Measurements from ENCODE around the gene NUTF2.
A peak's percentile ranks its signal among the peaks of the same experiment; 100 is the strongest.
"Not testable (repeated sequence)": the region's sequence is repeated elsewhere in the genome, so short reads cannot be mapped to it uniquely, and the experiment has no call there.

Gene NUTF2

DNA sequence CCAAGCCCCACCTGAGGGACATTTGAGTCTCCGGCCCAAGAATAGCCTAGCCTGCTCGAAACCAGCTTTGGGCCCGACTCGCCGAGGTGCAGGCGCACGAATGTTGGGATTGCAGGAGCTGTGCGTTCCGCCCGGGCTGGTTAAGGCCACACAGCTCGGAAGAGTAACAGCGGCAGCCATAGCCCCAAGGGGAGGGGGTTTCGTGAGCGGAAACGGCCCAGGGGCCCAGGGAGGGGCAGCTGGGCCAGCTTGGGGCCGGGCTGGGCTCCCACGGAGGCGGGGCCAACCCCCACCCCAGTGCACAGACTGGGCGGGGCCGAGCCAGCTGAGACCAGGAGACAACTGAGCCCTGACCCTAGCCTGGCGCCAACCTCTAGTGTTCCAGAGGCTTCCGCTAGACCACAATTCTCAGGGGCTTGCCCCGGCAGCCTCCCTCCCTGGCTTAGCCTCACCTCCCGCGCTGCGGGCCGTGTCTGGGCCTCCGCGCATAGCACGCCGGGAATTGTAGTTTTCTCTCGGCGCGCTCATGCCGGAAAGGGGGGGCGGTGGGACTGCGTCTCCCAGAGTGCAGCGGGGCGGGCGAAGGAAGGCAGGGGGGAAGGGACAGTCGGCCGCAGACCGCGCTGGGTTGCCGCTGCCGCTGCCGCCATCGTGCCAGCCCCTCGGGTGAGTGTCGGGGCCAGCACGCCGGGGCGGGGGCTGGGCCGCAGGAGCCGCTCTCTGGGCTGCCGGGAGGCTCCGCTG, at the start of gene NUTF2:
NUTF2 (plus strand) TSS at position 614 of the 744 bp plus-strand sequence. CDS start 18,198 bp downstream, outside the sequence.
- peak; percentile 66 for DNase-seq

DNA sequence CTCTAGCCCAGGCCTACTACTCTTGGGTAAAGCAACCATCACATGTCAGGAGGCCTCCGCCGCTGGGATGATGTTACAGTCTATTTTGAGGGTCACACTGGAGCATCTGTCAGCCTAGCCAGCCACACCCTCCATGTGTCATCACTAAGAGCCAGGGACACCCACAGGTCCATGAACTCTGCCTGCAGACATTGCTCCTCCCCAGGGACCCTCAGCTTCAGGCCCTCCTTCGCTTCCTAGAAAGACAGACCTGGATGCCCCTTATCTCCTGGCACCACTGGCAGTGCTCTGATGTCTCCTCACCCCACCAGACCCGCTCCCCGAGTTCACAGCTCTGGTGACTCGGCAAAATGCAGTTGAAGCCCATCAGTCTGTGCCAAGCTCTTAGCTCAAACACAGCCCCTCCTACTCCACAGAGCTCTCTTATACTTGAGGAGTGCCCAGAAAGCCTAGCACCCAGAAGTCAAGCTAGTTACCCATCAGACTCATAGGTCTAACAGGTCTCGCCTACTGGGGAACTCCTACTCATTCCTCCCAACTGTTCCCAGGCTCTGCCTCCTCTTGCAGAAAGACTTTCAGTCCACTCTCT, 46.3 kb upstream of the NUTF2 start:
- DNase-seq, result no peak

DNA sequence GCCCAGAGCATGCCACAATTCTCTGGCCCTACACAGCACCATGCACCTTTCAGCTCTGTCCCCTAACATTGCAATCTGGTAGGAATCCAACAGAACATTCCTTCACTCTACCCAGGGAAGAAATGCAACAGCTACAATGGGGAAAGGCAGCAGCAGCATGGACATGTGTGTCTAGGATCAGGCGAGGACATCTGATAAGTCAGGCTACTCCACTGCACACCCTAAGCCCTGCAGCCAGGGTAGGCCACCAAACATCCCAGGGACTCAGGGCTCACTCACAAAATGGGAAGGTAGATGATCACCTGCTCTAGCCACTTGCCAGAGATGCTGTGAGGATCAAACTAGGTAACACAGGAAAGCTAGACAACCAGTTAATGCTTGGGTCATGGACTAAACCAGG, 45.5 kb upstream of the NUTF2 start:
- DNase-seq, result no peak

DNA sequence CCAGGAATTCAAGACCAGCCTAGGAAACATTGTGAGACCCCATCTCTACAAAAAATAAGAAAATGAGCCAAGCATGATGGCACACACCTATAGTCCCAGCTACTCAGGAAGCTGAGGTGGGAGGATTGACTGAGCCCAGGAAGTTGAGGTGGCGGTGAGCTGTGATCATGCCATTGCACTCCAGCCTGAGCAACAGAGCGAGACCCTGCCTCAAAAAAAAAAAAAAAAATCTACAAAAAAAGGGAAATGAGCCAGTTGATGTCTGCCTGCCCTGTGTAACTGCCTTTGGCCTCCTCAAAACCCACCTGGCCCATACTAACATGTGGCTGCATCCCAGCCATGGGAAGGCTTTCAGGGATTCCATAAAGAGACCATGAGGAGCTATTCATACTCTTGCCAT, 44.9 kb upstream of the NUTF2 start:
- no peak for DNase-seq

DNA sequence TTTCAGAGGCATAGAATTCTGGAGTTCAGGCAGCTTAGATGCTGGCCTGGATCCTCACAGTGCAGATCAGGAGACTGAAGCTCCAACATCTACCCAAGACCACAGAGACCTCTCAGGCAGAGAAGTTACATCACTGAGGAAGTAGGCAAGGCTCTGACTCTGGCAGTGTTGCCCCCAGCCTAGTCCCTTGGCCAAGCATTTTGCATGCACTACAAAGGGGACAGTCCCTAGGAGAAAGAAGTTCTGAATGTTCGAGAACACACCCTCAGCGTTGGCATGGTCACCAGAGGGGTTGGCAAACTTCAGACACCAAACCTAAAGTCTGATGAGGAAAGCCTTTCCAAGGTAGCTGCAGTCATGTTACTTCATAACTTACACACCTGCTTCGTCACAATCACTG, 42.8 kb upstream of the NUTF2 start:
- no peak for DNase-seq

DNA sequence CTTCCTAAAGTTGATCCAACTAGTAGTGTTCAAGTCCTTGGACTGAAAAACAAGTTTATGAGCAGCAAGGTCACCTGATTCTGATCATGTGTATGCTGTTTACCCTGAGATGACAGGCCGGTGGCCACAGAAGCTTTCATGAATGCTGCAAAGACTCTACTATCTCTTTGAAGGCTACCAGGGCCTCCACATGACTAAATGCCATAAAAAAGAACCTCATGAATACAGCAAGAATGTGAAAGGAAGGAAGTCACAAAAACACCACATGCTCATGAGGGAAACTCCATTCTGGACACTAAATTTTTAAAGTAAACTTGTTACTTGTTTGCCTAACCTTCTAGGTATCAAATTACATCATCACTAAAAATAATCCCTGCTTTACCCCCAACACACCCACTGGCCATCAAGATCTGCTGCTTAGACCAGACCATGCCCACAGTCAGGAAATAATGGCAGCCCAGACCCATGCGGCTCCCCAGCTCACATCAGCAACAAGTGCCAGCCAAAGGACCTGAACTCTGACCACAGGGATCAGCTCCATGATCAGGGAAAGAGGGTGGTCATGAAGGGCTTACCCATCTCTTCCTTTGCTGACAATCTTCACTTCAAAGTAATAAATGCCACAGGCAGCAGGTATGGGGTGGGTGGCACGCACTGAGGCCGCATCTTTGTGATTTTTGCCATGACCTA, 41.7 kb upstream of the NUTF2 start:
- no peak for DNase-seq

DNA sequence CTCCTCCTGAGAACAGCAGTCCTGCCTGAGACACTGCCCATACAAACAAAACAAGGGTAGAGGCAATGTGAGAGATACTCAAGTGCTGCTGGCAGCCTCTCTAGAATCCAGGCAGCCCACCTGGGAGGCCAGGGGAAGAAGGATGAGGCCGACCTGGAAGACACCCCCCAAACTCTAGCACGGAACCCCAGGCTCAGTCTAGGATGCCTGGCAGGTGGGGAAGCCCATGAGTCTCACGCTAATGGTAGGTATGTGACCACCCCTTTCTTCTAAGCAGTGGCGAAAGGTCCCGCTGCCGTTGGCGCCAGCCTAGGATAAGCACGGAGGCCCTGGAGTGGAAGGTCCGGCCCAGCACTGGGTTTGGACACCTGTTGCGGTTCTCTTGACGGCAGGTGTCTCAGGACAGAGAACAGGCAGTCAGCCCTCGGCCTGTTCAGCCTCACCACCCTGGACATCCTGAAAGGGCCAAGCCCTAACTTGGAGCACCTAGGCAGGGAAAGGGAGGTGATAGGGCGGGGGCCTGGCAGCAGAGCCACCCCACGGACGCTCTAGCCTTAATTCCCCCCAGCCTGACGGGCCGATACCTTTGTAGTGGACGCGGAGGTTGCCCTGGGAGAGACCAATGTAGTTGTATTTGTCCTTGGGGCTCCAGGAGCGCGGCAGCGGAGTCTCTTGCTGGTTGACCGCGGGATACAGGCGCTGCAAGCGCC, 40.9 kb upstream of the NUTF2 start:
- DNase-seq, result no peak

DNA sequence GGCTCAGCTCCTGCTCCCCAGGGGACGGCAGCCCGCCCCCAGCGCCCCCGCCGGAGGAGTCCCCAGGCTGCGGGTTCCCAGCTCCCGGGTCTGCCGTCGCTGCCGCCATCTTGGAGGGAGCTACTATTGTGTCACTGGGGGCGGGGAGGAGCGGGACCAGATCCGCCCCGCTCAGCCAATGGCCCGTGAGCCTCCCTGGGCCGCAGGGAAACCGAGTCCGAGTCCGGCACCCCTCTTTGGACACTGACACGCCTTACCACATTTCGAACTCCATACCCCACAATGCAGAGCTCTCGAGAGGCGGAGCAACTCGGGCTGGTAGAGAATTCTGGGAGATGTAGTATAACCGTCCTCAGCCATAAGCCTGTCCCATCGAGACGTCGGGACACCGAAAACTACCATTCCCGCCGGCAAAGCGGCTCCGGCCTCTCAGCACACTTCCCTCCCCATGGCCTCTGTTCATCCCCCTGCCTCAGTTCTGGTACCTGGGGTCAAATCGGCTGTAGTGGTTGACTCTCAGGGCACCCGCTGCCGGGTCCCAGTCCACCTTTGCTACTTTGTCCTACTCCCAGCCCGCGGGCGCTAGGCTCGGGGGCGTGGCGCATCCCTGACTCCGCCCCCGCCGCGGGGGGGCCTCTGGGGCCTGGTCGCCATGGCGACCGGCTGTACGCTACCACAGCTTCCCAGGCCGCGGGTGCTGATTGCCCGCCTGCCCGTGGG, 40.1 kb upstream of the NUTF2 start, which contains the start of the genes RANBP10 and TSNAXIP1:
RANBP10 (minus strand) TSS at position 133 of the 720 bp plus-strand sequence; CDS start at position 109, 24 bp downstream.
TSNAXIP1 (plus strand) TSS at position 462 of the 720 bp plus-strand sequence. CDS start 261 bp downstream, outside the sequence.
- DNase-seq, result peak; percentile 67

DNA sequence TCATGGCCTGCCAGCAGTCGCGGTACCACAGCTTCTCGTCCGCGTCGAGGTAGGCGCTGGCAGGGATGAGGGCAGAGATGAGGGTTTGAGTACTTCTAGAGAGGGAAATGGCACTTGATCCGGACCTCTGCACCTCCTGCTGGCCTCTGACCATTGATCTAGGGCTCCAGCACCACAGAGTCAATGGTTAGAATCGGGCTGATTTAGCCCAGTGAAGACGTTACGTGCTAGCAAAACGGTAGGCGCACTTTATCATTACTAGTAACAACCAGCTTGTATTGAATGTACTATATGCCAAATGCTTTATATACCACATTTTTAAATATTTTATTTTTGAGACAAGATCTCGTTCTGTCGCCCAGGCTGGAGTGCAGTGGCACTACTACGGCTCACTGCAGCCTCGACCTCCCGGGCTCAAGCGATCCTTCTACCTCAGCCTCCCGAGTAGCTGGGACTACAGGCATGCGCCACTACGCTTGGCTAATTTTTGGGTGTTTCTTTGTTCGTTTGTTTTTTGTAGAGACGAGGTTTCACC, 39.5 kb upstream of the NUTF2 start:
- no peak for DNase-seq

DNA sequence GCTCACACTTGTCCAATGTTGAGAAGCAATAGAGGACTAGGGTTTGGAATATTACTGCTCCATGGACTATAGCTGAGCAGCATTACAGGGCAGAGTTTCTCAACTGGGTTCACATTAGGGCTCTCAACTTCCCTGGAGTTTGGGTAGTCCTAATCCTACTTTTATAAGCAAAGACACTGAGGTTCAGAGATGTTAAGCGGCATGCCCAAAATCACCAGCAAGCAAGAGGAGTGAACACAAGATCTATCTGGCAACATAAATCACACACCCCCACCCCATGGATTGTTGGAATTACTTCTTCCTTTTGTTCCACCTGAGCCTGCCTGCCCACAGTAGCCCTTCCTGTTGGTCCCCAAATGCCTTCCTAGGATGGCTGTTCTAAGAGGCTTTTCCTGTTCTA, 34.8 kb upstream of the NUTF2 start:
- no peak for DNase-seq

DNA sequence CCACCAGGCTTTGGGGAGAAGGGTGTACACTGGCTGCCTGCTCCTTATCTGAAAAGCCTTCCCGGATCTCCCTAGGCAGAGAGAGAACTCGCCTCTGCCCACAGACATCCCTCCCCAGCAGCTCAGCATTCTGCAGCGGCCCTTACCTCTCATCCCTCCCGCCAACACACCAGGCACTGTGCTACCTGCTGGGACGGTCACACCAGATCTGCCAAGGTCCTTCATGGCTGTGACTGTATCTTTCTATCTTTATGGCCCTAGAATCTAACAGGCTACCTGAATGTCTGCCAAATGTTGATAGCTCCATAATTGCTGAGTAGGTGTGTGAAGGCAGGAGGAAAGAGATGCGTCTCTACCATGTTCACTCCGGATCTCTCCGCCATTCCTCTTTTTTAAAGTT, 32.2 kb upstream of the NUTF2 start:
- no peak for DNase-seq

DNA sequence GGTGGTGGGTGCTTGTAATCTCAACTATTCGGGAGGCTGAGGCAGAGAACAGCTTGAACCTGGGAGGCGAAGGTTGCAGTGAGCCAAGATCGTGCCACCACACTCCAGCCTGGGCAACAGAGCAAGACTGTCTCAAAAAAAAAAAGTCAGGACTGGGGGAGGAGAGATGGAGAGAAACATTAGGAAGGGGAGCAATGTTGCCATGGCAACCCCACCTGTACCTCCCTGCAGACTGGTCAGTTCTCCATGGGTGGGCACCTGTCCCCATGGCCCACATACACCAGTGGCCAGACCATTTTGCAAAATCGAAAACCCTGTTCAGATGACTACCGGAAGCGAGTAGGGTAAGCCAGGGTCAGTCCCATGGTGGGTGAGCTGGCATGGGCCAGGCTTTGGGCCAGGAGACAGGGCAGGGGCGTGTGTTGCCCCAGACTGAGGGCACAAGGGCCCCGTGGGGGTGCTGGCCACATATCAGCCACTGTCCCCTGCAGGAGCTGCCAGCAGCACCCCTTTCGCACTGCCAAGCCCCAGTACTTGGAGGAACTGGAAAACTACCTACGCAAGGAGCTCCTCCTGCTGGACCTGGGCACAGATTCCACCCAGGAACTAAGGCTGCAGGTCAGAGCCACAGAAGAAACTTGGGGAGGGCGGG, 26.0 kb upstream of the NUTF2 start:
- DNase-seq, result no peak

DNA sequence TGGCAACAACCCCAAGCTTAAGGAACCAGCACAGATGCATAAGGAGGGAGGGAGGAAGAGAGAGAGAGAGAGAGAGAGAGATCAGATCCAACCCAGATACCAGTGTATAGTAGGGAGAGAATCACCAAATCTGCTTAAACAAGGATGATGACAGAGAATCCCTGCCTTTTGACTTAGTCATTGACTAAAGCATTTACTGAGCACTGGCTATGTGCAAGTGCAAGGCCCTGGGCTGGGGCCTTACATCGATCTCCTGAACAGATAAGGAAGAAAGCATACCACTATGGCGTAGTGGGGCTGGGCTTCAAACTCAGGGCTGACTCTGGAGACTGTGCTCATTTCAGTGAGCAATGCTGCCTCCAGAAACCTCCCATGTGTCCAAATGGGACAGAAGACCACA, 24.2 kb upstream of the NUTF2 start:
- no peak for DNase-seq

DNA sequence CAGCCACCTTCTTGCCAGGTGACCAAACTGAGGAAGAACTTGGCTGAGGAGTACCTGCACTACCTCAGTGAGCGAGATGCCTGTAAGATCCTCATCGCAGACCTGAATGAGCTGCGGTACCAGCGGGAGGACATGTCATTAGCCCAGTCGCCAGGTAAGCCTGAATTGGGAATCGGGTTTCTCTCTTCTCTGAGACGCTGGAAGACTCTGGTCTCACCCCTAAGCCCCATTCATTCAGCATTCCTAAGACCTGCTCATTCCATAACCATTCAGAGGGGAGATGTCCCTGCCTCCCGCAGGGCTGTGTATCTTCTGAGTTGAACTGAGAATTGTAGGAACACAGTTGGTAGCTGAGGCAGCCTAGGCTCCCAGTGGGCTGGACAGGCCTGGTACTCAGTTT, 21.6 kb upstream of the NUTF2 start:
- DNase-seq, result no peak

DNA sequence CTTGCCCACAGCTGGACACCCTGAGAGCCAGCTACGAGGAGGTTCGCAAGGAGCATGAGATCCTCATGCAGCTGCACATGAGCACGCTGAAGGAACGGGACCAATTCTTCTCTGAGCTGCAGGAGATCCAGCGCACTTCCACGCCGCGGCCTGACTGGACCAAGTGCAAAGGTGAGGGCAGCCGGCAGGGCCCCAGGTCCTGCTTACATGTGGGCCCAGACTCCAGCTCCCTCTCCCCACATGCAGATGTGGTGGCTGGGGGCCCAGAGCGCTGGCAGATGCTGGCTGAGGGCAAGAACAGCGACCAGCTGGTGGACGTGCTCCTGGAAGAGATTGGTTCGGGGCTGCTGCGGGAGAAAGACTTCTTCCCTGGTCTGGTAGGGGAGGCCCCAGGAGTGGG, 20.8 kb upstream of the NUTF2 start:
- DNase-seq, result no peak

DNA sequence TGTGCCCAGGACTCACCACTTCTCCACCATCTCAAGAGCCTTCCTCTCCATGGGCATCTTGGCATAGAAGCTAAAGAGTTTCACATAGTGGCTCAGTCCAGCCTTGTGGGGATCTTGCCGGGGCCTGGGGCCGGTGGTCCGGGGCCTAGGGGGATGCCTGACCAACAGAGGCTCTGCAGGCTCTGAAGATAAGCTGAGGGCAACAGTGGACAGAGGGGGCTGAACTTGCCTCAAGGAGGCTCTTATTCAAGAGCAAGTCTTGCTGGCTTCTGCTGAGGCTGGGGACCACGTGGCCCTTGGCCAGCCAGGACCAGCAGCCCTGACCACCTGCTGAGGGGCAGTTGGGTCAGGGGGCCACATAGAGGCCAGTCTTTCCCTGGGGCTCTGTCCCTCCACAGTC, 18.1 kb upstream of the NUTF2 start:
- DNase-seq, result no peak

DNA sequence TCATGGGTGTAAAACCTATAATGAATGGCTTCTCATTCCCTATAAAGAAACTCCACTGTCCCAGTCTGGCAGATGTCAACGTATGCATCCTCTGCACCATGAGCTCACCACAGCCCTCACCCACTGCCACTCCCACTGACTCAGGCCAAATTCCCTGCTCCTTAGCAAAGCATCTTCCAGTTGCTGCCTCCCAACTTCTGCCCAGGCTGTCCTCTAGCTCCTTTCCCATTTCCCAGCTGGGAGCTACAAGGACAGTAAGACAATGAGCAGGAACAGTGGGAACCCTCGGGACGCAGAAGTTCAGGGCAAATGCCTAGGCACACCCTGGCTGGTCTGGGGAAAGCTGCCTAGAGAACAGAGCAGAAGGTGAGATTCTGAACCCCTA, 13.7 kb upstream of the NUTF2 start:
- no peak for DNase-seq

DNA sequence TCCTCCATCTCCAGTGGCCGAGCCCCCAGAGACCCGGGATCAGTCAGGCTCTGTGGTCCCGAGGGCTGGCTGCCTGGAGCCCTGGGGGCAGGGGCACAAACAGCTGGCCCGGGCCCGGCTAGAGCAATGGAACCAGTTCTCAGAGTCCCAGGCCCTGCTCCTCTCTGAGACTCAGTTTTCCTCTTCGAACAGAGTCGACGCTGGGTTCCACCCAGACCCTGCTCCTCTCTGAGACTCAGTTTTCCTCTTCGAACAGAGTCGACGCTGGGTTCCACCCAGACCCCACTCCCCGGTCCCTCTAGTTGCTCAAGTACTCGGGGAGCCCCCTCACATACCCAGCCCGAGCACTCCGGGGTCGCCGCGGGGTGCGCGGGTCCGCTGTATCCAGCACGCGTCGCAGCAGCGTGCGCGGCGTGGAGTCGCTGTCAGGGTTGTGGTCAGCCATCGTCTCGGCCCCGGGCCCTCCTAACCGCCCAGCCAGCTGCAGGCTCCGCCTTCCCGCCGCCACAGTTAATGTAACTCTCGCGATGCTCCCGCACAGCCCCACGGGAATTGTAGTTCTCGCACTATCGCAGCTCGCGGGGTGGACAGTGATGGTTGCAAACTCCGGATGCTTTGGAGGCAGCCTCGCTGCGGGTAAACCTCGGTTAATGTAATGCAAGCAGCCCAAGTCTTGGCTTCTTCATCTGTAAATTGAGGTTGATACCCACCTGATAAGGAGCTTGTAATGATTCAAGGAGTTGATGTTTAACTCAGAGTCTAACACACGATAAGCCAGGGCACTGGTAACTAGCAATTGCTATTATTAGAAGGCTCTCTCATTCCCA, 13.1 kb upstream of the NUTF2 start:
- no peak for DNase-seq

DNA sequence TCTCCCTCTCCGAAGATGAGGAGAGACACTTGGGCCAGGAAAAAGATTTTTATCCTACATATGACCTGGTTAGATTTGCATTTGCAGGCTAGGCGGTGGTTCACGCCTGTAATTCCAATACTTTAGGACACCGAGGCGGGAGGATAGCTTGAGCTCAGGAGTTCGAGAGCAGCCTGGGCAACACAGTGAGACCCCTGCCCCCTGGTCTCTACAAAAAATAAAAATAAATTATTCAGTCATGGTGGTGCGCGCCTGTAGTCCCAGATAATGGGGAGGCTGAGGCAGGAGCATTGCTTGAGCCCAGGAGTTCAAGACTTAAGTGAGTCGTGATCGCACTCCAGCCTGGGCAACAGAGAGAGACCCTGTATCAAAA, 12.5 kb upstream of the NUTF2 start:
- no peak for DNase-seq

DNA sequence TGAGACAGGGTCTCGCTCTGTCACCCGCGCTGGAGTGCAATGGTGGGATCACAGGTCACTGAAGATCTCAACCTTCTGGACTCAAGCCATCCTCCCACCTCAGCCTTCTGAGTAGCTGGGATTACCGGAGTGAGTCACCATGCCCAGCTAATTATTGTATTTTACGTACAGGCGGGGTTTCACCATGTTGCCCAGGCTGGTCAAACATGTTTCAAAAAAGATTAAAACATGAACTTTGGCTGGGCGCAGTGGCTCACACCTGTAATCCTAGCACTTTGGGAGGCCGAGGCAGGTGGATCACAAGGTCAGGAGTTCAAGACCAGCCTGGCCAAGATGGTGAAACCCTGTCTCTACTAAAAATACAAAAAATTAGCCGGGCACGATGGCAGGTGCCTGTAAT, 9.5 kb upstream of the NUTF2 start:
- not testable (repeated sequence) for DNase-seq

DNA sequence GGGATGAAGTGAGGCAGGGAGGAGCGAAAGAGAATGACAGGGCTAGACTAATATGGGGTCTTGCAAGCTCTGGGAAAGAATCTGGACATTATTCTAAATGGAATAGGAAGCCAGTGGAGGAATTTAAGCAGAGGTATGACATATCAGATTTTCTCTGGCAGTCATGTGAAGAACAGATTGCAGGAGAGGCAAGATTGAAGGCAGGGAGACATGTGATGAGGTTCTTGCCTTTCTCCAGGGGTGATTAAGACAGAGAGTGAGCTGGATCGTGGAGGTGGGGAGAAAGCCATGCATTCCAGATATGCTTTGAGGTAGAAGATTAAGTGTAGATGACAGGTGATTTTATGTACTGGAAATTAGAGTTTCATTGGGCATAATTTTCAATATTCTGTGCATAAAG, 8.9 kb upstream of the NUTF2 start:
- no peak for DNase-seq
